Amygdala (tissue), 56 donors: ENCODE data around the gene GPLD1.
A peak's percentile ranks its signal among the peaks of the same experiment; 100 is the strongest.
"Not testable (repeated sequence)": the region's sequence is repeated elsewhere in the genome, so short reads cannot be mapped to it uniquely, and the experiment has no call there.

Source experiments
- DNase-seq, 56 donors: peaks; one replicate each; lab custom pipeline; 2025; lab: John Stamatoyannopoulos, UW

GPLD1 gene

DNA sequence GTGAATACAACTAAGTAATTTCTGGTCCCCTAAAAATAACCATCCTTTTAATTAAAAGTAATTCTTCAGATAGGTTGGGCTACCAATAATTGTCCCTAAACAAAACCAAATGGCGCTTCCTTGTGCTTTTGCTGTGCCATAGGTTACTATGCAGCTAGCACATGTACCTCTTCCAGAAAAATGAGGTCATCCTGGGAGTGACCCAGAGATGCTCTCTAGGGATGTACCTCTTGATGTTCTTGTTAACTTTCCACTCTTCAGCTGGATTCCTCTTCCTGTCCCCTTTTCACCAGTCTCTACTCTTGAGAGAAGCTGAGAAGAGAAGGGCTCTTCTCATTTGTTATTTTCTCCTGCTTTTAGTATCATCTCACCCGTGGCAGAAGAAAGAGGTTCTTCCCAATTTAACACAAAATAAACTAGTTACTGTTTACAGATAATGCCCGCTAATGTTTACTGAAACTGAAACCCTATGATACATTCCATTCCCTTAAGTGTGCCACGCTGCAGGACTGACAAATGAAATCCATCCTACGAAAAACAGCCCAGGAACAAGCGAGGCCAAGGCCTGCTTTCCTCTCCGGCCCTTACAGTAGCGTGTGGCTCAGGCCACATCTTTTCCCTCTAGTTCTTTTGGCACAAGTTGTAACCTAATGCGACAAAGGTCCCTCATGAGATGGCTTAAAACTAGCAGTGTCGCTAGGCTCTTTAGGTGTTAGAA is 62.5 kb downstream of the GPLD1 start:
- no peak for DNase-seq

DNA sequence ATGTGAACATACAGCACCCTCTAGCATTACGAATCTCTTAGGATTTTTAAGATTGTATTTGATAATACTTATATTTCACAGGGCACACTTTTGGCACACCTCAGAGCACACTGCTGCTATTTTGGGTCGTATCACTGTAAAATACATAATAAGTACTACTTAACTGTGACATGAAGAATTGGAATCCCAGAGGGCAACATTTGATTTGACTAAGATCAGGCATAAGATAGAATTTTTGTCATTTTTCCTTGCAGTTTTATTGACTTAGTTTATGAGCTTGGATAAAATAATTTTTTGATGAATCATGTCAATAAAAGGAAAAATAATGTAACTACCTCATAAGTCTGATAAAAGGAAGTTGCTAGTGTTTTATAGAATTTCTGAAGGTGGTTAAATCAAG is 64.3 kb downstream of the GPLD1 start:
- no peak for DNase-seq

DNA sequence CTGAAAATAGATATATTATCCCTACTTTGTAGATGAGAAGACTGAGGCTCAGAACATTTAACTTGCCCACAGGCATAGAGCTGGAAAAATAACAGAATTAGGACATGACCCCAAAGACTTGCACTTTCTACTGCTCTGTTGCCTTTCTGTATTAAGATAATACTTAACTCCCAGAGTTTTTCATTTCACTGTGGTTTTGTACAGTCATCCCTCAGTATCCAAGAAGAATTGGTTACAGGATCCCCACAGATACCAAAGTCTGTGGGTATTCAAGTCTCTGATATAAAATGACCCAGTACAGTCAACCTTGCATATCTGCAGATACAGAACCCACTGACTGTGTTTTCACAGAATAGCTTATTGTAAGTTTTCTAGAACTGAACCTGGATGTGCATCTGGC is 69.9 kb downstream of the GPLD1 start:
- no peak for DNase-seq

DNA sequence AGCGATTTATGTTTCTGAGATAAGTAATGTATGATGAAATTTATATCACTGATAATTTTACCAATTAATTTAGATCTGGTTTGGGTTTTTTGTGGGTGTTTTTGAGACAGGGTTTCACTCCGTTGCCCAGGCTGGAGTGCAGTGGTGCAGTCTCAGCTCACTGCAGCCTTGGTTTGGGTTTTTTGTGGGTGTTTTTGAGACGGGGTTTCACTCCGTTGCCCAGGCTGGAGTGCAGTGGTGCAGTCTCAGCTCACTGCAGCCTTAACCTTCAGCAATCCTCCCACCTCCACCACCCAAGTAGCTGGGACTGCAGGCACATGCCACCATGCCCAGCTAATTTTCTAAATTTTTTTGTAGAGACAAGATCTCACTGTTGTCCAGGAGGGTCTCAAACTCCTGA is 73.6 kb downstream of the GPLD1 start:
- no peak for DNase-seq

DNA sequence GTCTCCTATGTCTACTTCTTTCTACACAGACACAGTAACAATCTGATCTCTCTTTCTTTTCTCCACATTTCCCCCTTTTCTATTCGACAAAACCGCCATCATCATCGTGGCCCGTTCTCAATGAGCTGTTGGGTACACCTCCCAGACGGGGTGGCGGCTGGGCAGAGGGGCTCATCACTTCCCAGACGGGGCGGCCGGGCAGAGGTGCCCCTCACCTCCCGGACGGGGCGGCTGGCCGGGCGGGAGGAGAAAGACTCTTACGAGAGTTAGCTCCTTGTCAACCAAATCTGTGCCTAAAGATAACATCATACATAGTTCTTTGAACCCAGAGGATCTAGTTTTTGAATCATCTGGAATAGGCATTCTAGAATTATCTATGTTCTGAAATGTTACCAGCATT is 74.8 kb downstream of the GPLD1 start:
- not testable (repeated sequence) for DNase-seq

DNA sequence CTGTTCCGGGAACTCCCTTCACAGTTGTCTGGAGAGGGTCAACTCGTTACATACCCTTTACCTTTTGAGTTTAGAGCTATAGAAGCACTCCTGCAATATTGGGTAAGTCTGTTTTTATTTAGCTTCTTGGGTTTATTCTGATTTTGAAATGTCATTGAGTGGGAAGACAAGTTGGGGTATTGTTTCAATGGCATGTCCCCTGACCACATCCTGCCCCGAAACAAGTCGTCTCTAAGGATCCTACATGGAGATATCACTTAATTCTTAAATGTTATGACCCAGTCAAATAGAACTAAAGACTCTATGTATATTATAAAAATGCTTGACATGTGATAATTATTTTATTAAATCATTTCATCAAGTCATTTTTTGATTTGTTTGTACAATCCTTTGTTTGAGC is 77.1 kb downstream of the GPLD1 start:
- DNase-seq, result no peak

DNA sequence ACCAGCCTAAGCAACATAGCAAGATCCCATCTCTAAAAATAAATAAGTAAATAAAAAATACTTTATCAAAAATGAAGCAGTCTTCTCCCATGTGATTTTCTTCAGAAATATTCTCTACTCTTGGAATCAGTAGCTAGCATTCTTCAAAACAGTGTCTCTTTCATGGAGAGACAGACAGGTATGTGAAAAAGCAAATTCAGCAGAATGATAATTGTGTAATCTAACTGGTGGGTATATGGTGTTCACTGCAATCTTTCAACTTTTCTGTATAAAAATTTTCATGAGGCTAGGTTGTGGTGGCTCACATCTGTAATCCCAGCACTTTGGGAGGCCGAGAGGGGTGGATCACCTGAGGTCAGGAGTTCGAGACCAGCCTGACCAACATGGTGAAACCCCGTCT is 78.8 kb downstream of the GPLD1 start:
- DNase-seq, result no peak

DNA sequence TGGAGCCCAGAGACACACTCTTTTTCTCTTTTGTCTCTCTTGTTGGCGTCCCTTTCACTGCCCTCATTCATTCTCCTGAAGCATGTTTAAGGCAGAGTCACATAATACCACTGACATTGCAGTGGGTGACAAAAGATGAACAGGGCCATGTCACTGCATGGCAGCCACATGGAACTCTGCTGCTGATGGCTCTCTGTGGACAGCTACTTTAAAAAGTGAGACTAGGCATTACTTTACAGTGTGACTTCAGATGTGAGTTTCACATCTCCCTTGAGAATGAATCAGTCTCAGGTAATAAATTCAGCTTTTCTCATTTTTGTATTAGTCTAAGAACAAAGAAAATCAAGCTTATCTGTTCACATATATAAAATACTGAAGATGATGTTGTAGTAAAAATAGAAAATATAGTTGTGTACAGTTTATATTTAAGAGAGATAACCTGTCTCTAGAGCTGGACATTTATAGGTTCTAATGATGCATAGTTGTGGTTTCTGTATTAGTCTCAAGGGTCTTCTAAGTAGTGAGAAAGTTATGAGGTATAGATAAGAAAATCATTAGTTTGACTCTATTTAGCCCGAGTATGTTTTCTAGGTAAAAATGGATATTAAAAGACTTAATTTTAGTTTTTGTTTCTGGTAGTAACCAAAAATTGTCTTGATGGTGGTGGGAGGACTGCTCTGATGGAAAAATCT is 80.5 kb downstream of the GPLD1 start:
- DNase-seq, result no peak

DNA sequence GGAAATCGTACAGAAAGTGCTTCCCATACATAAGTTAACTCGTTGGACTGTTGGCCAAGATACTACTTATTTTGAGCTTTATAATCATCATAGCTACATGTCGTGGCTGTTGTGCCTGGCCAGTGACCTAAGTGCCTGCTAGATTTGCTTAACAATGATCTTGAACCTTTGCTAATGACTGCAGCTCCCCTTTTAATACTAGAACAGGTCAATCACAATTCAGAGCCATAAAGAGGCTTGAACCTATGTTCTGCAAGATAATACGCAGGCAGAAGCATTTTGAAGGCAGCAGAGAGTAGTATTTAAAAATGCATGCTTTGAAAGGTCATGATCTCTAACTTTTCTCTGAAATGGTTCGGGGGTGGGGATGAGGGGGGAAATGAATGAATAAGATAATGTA is 84.1 kb downstream of the GPLD1 start:
- DNase-seq, result no peak

DNA sequence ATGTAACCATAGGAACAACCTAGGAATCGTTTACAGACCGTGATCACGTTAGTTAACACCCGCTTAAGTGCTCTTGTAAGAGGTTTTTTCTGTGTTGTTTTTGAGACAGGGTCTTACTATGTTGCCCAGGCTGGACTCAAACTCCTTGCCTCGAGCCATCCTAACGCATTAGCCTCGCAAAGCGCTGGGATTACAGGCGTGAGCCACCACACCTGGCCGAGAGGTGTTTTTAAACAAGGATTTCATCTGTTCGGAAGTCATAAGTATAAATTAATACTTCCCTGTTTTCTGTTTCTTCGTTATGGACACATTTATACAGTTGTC is 85.9 kb downstream of the GPLD1 start:
- DNase-seq, result peak in 1 of 56 donors; percentile 22

DNA sequence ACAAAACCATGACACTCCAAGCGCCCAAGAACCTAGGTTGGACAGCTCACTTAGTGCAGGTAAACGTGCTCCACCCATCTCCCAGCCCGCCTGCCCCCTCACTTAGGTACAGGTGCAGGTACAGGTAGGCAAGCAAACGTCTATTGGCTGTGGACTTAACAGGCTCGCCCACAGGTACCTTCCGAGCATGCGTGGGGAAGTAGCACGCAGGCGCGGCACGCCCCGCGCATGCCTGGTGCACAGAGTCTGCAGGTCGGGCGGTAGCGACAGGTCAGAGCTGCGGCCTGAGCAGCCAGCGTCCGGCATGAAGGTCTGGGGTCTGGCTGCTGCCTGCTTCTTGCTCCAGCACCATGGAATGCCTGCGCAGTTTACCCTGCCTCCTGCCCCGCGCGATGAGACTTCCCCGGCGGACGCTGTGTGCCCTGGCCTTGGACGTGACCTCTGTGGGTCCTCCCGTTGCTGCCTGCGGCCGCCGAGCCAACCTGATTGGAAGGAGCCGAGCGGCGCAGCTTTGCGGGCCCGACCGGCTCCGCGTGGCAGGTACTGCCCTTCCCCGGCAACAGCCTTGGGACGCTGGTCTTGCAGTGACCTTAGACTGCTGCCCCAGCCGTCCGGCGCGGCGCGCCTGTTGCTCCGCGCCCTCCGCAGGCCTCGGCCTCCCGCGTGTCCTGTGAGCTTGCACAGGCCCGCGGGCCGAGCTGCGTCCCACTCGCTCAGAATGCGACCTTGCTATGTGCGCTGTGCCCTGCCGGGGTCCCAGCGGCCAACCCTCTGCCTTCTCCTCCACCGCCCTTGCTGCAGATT is 86.5 kb downstream of the GPLD1 start, which contains the start of gene MRS2:
Gene MRS2 (plus strand): TSS at position 240 of the 804 bp plus-strand sequence. CDS start 111 bp downstream, at position 351.
- peak; percentile 26 to 94 (median 77) for DNase-seq

DNA sequence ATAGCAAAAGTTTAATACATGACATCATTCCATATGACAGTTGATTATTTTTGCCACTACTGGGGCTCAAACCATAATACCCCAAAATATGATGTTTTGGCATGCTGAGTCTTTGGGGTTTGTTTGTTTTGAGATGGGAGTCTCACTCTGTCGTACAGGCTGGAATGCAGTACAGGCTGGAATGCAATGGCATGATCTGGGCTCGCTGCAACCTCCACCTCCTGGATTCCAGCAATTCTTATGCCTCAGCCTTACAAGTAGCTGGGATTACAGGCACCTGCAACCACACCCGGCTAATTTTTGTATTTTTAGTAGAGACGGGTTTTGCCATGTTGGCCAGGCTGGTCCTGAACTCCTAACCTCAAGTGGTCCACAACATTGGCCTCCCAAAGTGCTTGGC is 87.9 kb downstream of the GPLD1 start:
- no peak for DNase-seq

DNA sequence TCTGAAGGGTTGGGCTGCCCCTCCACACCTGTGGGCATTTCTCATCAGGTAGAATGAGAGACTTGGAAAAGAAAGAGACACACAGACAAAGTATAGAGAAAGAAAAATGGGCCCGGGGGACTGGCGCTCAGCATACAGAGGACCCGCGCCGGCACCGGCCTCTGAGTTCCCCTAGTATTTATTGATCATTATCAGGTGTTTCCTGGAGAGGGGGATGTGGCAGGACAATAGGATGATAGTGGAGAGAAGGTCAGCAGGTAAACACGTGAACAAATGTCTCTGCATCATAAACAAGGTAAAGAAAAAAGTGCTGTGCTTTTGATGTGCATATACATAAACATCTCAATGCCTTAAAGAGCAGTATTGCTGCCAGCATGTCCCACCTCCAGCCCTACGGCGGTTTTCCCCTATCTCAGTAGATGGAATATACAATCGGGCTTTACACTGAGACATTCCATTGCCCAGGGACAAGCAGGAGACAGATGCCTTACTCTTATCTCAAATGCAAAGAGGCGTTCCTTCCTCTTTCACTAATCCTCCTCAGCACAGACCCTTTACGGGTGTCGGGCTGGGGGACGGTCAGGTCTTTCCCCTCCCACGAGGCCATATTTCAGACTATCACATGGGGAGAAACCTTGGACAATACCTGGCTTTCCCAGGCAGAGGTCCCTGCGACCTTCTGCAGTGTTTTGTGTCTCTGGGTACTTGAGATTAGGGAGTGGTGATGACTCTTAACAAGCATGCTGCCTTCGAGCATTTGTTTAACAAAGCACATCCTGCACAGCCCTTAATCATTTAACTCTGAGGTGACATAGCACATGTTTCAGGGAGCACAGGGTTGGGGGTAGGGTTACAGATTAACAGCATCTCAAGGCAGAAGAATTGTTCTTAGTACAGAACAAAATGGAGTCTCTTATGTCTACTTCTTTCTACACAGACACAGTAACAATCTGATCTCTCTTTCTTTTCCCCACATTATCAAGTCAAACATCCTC is 89.0 kb downstream of the GPLD1 start:
- DNase-seq, result not testable (repeated sequence)

DNA sequence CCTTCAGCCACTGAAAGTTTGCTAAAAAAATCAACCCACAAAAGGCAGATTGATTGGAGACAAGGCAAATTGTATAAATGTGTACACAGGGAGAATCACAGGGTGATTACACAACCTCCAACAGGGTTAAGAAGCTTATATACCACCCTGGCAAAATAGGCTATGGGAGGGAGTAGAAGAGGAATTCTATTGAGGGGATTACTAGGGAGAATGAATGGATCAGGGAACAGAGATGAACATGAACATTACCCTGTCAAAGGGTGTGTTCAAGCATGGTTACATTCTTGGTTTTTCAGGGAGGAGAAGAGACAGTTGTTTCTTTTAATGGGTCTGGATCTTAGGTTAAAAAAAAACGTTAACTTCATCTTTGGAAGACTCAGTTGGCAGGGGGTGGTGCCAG is 91.7 kb downstream of the GPLD1 start:
- DNase-seq, result no peak

DNA sequence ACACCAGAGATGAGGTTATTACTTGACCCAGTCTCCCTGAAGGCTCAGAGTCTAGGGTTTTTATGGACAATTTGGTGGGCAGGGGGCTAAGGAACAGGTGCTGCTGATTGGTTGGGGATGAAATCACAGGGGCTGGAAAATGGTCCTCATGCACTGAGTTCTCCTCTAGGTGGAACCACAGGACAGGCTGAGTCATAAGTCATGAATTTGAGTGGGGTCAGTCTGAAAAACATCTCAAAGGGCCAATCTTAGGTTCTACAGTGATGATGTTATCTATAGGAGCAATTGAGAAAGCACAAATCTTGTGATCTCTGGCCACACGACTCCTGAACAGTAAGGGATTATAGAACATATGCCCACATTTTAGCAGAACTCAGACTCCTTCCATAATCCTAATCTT is 92.6 kb downstream of the GPLD1 start:
- DNase-seq, result no peak

DNA sequence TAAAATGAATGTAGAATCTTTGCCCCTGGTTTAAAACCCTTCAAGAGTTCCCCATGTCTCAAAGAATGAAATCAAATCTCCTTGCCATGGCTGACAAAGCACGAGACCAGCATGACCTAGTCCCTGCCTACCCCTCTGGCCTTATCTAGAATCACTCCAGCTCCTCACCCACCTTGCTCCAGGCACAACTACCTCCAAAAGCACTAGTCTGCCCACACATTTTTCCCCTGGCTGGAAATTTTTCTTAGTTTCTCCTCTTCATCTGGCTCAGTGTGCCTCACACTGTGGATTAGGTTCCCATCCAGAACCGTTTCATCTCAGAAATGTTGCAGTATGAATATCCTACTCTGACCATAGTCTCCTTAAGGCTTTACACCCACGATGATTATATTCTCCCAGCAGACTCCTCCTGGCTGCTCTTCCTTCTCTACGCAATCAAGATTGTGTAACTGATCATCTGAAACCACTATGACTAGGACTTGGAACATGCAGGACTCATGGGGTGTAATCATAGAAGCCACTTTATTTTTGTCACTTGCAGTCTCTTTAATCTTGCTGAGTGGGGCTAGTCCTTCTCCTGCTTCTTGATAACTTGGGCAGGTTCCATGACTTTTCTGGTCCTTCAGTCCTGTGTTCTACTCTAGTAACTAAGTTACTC is 94.5 kb downstream of the GPLD1 start:
- no peak for DNase-seq

DNA sequence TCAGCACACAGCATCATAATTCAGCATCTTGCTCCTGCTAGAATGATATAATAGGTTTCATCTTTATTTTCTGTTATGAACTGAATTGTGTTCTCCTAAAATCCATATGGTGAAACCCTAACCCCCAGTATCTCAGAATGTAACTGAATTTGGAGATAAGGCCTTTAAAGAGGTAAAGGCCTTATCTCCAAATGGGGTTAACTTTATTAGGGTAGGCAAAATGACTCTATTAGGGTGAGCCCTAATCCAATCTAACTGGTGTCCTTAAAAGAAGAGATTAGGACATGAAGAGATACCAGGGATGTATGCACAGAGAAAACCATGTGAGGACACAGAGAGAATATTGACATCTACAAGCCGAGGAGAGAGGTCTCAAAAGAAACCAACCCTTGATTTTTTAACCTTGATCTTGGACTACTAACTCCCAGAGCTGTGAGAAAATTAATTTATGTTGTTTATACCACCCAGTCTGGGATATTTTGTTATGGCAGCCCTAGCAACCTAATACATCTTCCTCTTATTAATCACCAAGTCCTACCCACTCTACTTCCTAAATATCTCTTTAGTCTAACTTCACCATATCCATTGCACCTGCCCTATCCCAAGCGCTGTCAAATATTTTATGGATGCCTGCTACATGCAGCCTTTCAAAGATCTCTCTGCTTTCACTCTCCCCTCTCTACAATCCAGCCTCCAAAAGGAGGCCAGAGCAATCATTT is 95.2 kb downstream of the GPLD1 start:
- no peak for DNase-seq

DNA sequence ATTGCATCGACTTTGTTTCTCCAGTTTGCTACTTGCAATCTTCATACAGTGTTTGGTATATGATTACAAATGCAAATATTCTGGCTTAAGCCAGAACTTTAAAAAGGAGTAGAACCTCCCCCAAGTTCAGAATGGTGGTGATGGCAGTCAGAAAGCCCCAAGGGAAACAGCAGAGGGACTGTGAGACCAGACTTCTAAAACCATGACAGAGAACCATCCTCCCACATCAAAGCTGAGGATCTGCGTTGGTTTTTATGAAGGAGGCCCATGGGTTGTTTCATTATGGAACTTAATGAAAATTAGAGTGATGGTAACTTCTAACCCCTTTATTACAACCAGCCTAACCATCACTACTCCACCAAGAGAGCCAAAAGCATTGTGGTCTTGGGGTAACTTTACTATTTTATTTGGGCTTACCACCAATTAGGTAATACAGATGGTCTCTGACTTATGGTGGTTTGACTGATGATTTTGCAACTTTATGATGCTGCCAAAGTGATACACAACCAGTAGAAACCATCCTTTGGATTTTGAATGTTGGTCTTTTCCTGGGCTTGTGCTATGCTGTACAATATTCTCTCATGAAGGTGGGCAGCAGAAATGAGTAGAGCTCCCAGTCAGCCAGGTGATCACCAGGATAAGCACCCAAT is 97.5 kb downstream of the GPLD1 start:
- DNase-seq, result no peak

DNA sequence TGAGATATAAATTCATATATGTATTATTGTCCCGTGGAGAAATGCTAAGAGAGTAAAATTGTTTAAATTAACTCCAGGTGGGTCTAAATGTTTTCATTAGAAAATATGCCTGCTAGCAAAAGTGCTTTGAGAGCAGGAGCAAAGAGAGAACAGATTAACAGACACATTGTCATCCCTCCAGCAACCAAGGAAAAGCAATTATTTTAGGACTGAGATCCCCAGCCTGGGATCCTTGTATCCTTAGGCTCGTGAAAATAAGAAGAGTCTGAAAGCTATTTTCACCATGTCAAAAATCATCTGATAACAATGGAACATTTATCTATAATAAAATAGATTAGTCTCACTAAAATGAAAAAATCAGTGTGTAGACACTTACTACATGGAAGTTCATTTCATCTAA is 98.2 kb downstream of the GPLD1 start:
- DNase-seq, result no peak
